Measurements from ENCODE around the gene PLPP3.
"Not testable (repeated sequence)": the region's sequence is repeated elsewhere in the genome, so short reads cannot be mapped to it uniquely, and the experiment has no call there.

The PLPP3 gene

DNA sequence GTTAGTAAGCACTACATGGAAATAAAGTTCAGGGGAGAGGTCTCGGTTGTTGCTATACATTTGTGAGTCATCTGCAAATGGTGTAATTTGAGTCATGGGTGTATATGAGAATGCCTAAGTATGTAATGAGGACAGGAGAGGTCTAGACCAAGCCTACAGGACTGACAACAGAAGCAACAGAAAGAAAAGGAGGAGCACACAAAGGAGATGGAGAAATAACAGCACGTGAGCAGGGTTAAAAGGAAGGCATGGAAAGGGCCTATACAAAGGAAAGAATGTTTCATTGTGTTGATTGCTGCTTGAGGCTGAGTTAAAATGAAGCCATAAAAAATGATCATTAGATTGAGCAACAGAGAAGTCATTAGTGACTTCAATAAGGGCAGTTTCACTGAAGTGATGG is 37.8 kb upstream of the PLPP3 start:
- Mint-ChIP-seq H3K36me3 (ENCODE audit: low read depth) (no peaks in the 10 kb centered on the region), H3K9me3 (peaks cover 25% of the 10 kb centered on the region), H3K27ac (no peak overlapping the region), H3K4me1 (peaks cover 12% of the 10 kb centered on the region), H3K4me3 (no peak overlapping the region), H3K27me3 (ENCODE audit: low read depth, poor library complexity) (peaks cover 3% of the 10 kb centered on the region)
- no peak for DNase-seq
- TF ChIP-seq, protein P1, sequence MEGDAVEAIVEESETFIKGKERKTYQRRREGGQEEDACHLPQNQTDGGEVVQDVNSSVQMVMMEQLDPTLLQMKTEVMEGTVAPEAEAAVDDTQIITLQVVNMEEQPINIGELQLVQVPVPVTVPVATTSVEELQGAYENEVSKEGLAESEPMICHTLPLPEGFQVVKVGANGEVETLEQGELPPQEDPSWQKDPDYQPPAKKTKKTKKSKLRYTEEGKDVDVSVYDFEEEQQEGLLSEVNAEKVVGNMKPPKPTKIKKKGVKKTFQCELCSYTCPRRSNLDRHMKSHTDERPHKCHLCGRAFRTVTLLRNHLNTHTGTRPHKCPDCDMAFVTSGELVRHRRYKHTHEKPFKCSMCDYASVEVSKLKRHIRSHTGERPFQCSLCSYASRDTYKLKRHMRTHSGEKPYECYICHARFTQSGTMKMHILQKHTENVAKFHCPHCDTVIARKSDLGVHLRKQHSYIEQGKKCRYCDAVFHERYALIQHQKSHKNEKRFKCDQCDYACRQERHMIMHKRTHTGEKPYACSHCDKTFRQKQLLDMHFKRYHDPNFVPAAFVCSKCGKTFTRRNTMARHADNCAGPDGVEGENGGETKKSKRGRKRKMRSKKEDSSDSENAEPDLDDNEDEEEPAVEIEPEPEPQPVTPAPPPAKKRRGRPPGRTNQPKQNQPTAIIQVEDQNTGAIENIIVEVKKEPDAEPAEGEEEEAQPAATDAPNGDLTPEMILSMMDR (IDR thresholded peaks at IDR 0.05) = no peak

DNA sequence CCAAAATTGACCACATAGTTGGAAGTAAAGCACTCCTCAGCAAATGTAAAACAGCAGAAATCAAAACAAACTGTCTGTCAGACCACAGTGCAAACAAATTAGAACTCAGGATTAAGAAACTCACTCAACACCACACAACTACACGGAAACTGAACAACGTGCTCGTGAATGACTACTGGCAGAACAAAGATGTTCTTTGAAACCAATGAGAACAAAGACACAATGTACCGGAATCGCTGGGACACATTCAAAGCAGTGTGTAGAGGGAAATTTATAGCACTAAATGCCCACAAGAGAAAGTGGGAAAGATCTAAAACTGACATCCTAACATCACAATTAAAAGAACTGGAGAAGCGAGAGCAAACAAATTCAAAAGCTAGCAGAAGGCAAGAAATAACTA is 31.4 kb upstream of the PLPP3 start:
- H3K27ac Mint-ChIP-seq; H3K36me3 Mint-ChIP-seq (ENCODE audit: low read depth); H3K4me3 Mint-ChIP-seq; H3K27me3 Mint-ChIP-seq (ENCODE audit: low read depth, poor library complexity); H3K4me1 Mint-ChIP-seq; DNase-seq: not testable (repeated sequence)
- peaks cover 54% of the 10 kb centered on the region for H3K9me3 Mint-ChIP-seq

DNA sequence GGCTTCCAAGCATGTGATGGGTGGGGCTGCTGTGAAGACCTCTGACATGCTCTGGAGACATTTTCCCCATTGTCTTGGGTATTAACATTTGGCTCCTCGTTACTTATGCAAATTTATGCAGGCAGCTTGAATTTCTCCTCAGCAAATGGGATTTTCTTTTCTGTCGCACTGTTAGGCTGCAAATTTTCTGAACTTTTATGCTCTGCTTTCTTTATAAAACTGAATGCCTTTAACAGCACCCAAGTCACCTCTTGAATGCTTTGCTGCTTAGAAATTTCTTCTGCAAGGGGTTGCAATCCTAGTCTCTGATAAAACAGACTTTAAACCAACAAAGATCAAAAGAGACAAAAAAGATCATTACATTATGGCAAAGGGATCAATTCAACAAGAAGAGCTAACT is 30.7 kb upstream of the PLPP3 start:
- peaks cover 54% of the 10 kb centered on the region for H3K9me3 Mint-ChIP-seq
- not testable (repeated sequence) for H3K36me3 Mint-ChIP-seq (ENCODE audit: low read depth); H3K4me3 Mint-ChIP-seq; DNase-seq; H3K27me3 Mint-ChIP-seq (ENCODE audit: low read depth, poor library complexity); H3K4me1 Mint-ChIP-seq; H3K27ac Mint-ChIP-seq

DNA sequence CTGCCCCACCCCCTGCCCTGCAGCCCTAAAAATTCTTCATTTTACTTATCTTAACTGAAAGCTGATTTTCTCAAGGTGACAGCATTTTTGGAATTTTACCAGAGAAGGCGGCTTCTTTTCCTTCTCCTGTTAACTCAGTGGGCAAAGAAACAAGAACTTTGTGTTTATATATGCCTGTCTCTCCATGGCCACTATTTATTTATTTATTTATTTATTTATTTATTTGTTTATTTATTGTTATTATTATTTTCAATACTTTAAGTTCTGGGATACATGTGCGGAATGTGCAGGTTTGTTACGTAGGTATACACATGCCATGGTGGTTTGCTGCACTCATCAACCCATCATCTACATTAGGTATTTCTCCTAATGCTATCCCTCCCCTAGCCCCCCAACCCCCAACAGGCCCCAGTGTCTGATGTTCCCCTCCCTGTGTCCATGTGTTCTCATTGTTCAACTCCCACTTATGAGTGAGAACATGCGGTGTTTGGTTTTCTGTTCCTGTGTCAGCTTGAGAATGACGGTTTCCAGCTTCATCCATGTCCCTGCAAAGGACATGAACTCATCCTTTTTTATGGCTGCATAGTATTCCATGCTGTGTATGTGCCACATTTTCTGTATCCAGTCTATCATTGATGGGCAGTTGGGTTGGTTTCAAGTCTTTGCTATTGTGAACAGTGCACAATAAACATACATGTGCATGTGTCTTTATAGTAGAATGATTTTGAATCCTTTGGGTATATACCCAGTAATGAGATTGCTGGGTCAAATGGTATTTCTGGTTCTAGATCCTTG is 16.2 kb upstream of the PLPP3 start:
- not testable (repeated sequence) for H3K36me3 Mint-ChIP-seq (ENCODE audit: low read depth); H3K4me3 Mint-ChIP-seq; H3K27me3 Mint-ChIP-seq (ENCODE audit: low read depth, poor library complexity); H3K4me1 Mint-ChIP-seq; H3K27ac Mint-ChIP-seq; DNase-seq
- H3K9me3 Mint-ChIP-seq = peaks cover 21% of the 10 kb centered on the region

DNA sequence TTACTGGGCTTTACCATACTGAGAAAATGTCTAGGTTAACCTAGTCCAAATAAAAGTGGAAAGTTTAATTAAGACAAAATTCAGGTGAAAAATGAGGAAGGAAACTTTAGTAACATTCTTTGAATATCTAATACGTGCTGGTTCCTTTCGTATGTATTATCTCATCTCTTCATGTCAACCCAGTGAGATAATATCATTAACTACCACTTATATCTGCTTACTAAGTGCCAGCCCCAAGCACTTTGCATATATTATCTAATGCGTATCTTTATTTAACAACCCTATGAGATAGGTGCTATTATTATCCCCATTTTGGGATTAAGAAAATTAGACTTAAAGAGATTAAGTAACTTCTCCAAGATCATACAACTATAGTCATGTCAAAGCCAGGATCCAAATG is 12.5 kb upstream of the PLPP3 start:
- TF ChIP-seq, protein P1 (IDR thresholded peaks at IDR 0.05) = no peak
- Mint-ChIP-seq H3K4me3 (no peak overlapping the region), H3K9me3 (peaks cover 31% of the 10 kb centered on the region), H3K27ac (no peak overlapping the region), H3K27me3 (ENCODE audit: low read depth, poor library complexity) (peaks cover 7% of the 10 kb centered on the region), H3K36me3 (ENCODE audit: low read depth) (no peaks in the 10 kb centered on the region), H3K4me1 (no peaks in the 10 kb centered on the region)
- DNase-seq = no peak

DNA sequence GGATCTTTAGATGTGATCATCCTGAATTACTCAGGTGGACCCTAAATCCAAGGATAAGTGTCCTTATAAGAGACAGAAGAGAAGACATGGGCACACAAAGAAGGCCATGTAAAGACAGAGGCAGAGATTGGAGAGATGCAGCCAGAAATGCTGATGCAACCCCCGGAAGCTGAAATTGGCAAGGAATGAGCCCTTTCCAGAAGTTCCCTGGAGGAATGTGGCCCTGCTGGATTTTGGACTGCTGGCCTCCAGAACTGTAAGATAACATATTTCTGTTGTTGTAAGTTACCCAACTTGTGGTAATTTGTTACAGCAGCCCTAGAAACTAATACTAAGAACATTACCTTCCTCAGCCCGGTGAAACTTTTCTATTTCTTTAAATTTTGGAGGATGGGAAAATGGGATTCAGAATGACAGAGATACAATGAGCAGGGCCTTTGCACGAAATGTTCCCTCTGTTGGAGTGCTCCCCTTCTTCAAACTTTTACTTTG is 11.2 kb upstream of the PLPP3 start:
- TF ChIP-seq, protein P1 (IDR thresholded peaks at IDR 0.05) = no peak
- no peak overlapping the region for H3K4me3 Mint-ChIP-seq
- peaks cover 20% of the 10 kb centered on the region for H3K9me3 Mint-ChIP-seq
- H3K4me1 Mint-ChIP-seq = no peaks in the 10 kb centered on the region
- no peaks in the 10 kb centered on the region for H3K36me3 Mint-ChIP-seq (ENCODE audit: low read depth)
- H3K27me3 Mint-ChIP-seq (ENCODE audit: low read depth, poor library complexity) = peaks cover 7% of the 10 kb centered on the region
- no peak overlapping the region for H3K27ac Mint-ChIP-seq
- no peak for DNase-seq

DNA sequence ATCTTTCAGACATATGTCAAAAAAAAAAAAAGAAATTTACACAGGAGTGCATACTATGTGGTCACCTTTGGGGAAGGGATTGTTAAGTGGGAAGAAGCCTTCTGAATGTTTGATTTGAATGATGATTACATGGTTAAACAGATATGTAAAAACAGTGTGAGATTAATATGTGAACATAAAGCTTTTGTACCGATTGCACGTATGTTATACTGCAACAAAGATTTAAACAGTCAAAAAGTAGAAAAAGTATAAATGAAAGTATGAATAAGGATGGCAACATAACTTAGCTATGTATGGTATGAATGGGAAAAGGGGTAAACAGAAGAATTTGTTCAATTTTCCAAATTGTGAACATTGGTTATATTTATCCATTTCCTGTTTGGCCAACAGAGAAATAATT is 10.0 kb upstream of the PLPP3 start:
- Mint-ChIP-seq H3K4me3 (no peak overlapping the region), H3K4me1 (no peaks in the 10 kb centered on the region), H3K36me3 (ENCODE audit: low read depth) (no peaks in the 10 kb centered on the region), H3K27ac (no peak overlapping the region), H3K9me3 (peaks cover 20% of the 10 kb centered on the region), H3K27me3 (ENCODE audit: low read depth, poor library complexity) (peaks cover 4% of the 10 kb centered on the region)
- TF ChIP-seq, protein P1 (IDR thresholded peaks at IDR 0.05) = no peak
- DNase-seq = no peak
